Colonic mucosa (tissue), 4 donors: ENCODE data around the gene S100A1. TPM values are rescaled to one million over a fixed set of nuclear protein-coding genes. Genes with fewer than 3 reads are reported as not detected.
A peak's percentile ranks its signal among the peaks of the same experiment; 100 is the strongest.

Source experiments
- DNase-seq: peaks from one replicate; pipeline ENCODE4 v3.0.0-alpha.2; 2020
- H3K27ac ChIP-seq: fragments of 200-600 bp; one replicate; pipeline ENCODE4 v1.8.0; 2021
- H3K27me3 ChIP-seq: fragments of 200-600 bp; one replicate; pipeline ENCODE4 v1.8.0; 2021
- H3K36me3 ChIP-seq: fragments of 200-600 bp; one replicate; pipeline ENCODE4 v1.8.0; 2021
- H3K4me1 ChIP-seq: fragments of 200-600 bp; one replicate; pipeline ENCODE4 v1.8.0; 2021; ENCODE audit warnings: mild to moderate bottlenecking
- H3K4me3 ChIP-seq: fragments of 200-600 bp; one replicate; pipeline ENCODE4 v1.8.0; 2021
- H3K9ac ChIP-seq, 2 donors: one replicate each; pipeline ENCODE4 v1.7.0; 2013; ENCODE audit warnings: control low read depth in 2 of 2, low read depth in 2 of 2, low read length in 2 of 2
- H3K9me3 ChIP-seq: fragments of 200-600 bp; one replicate; pipeline ENCODE4 v1.8.0; 2021
- CTCF ChIP-seq: fragments of 200-600 bp; IDR thresholded peaks from one replicate; pipeline ENCODE4 v1.8.0; 2022; ENCODE audit warnings: antibody characterized with exemption, mild to moderate bottlenecking
- intact Hi-C: fragments of 100-400 bp; cut with DNase I; formaldehyde crosslinking; loops from one replicate; pipeline ENCODE4 v1.14.1; 2022
- total RNA-seq, 2 donors: library from RNA; stranded (reverse); fragmentation: NEBNext Ultra II Directional in 1 of 2; extraction: Animal tissue kit (Norgen Biotek cat#: 25700) in 1 of 2; gene quantifications; one replicate each; pipeline ENCODE4 v1.2.1, GENCODE V29; 2021
- donor health status: healthy.
- donor health status: DM: no; HTN: no; CAD: no.
- donor health status: DM: no; HTN: no; CAD: no.

The S100A1 gene
- total RNA-seq, 2 donors from 2014 or later, result 0.69 to 1.5 TPM

GRCh38 chr1:153659175-153659534, 30.9 kb downstream of the S100A1 start:
- Histone ChIP-seq H3K4me1 (peaks cover 5% of the 10 kb centered on the region), H3K27me3 (no peaks in the 10 kb centered on the region), H3K9ac (peak overlapping the region; percentile 77 to 87), H3K36me3 (peaks cover 10% of the 10 kb centered on the region), H3K9me3 (no peaks in the 10 kb centered on the region), H3K4me3 (peak overlapping the region; percentile 67), H3K27ac (peak overlapping the region; percentile 84)
- no peak for TF ChIP-seq CTCF
- intact Hi-C loops, result no loop called here
- no peak for DNase-seq

- DNase-seq, result no peak
- peaks cover 5% of the 10 kb centered on the region for H3K4me1 ChIP-seq
- intact Hi-C loops, result loop anchor here (10.0 kb wide), 1 partner anchor 85 kb away; no protein-coding TSS in a partner anchor
- TF ChIP-seq CTCF, result no peak
- H3K27me3 ChIP-seq, result no peaks in the 10 kb centered on the region
- H3K36me3 ChIP-seq, result peaks cover 14% of the 10 kb centered on the region
- no peak overlapping the region for H3K27ac ChIP-seq
- H3K4me3 ChIP-seq, result peak overlapping the region; percentile 67
- H3K9ac ChIP-seq, result peak overlapping the region in 1 of 2 donors; percentile 87
- H3K9me3 ChIP-seq, result no peaks in the 10 kb centered on the region
Measured at GRCh38 chr1:153659656-153660055, 31.4 kb downstream of the S100A1 start.

GRCh38 chr1:153661111-153661708, 33.0 kb downstream of the S100A1 start:
- Histone ChIP-seq H3K36me3 (peaks cover 26% of the 10 kb centered on the region), H3K9me3 (no peaks in the 10 kb centered on the region), H3K4me1 (peaks cover 5% of the 10 kb centered on the region), H3K9ac (no peak overlapping the region), H3K4me3 (no peak overlapping the region), H3K27me3 (no peaks in the 10 kb centered on the region), H3K27ac (no peak overlapping the region)
- TF ChIP-seq CTCF, result no peak
- intact Hi-C loops, result loop anchor here (10.0 kb wide), 1 partner anchor 86 kb away; no protein-coding TSS in a partner anchor
- no peak for DNase-seq

GRCh38 chr1:153662269-153662668, 34.0 kb downstream of the S100A1 start:
- no peak for DNase-seq
- Histone ChIP-seq H3K4me3 (no peak overlapping the region), H3K4me1 (peaks cover 5% of the 10 kb centered on the region), H3K27me3 (no peaks in the 10 kb centered on the region), H3K9ac (no peak overlapping the region), H3K36me3 (peaks cover 37% of the 10 kb centered on the region), H3K27ac (no peak overlapping the region), H3K9me3 (no peaks in the 10 kb centered on the region)
- intact Hi-C loops, result loop anchor here (10.0 kb wide), 1 partner anchor 87 kb away; no protein-coding TSS in a partner anchor
- no peak for TF ChIP-seq CTCF

- no peaks in the 10 kb centered on the region for H3K27me3 ChIP-seq
- no peak overlapping the region for H3K4me3 ChIP-seq
- peaks cover 5% of the 10 kb centered on the region for H3K4me1 ChIP-seq
- intact Hi-C loops, result loop anchor here (10.0 kb wide), 1 partner anchor 88 kb away; no protein-coding TSS in a partner anchor
- no peak overlapping the region for H3K27ac ChIP-seq
- peaks cover 38% of the 10 kb centered on the region for H3K36me3 ChIP-seq
- H3K9me3 ChIP-seq, result no peaks in the 10 kb centered on the region
- no peak for TF ChIP-seq CTCF
- no peak overlapping the region for H3K9ac ChIP-seq
- DNase-seq, result no peak
Measured at GRCh38 chr1:153663211-153663610, 35.0 kb downstream of the S100A1 start.
